WI38 (cell line): ENCODE measurements around the gene KLRG1.

Source experiments
- H3K4me3 ChIP-seq: 2 replicates; pipeline ENCODE4 v1.5.1; 2011; ENCODE audit warnings: low read depth, mild to moderate bottlenecking, control low read depth, low read length
- CTCF ChIP-seq: IDR thresholded peaks from 2 replicates; pipeline ENCODE4 v1.5.1; 2012; ENCODE audit warnings: low read depth, mild to moderate bottlenecking, control low read depth, low read length

KLRG1 gene

GRCh38 chr12:9027161-9028059 lies 38.1 kb downstream of the KLRG1 start:
- no peak for TF ChIP-seq CTCF
- no peak overlapping the region for H3K4me3 ChIP-seq

GRCh38 chr12:9030776-9031175 lies 41.4 kb downstream of the KLRG1 start:
- TF ChIP-seq CTCF = no peak
- H3K4me3 ChIP-seq = no peak overlapping the region

- no peak overlapping the region for H3K4me3 ChIP-seq
- TF ChIP-seq CTCF = no peak
Observed at GRCh38 chr12:9032202-9032964, 43.0 kb downstream of the KLRG1 start.

GRCh38 chr12:9033265-9033887 lies 44.0 kb downstream of the KLRG1 start:
- no peak overlapping the region for H3K4me3 ChIP-seq
- TF ChIP-seq CTCF = no peak

GRCh38 chr12:9034095-9034494 lies 44.7 kb downstream of the KLRG1 start:
- TF ChIP-seq CTCF = no peak
- H3K4me3 ChIP-seq = no peak overlapping the region

- no peak for TF ChIP-seq CTCF
- H3K4me3 ChIP-seq = no peak overlapping the region
Observed at GRCh38 chr12:9036227-9036626, 46.9 kb downstream of the KLRG1 start.
